H1 (cell line): ENCODE measurements around the gene NXN. TPM values are rescaled to one million over a fixed set of nuclear protein-coding genes. Genes with fewer than 3 reads are reported as not detected.
A peak's percentile ranks its signal among the peaks of the same experiment; 100 is the strongest.

Source experiments
- CTCF ChIA-PET: fragments of 300-600 bp; sonication (Branson Sonifier 250); formaldehyde crosslinking; loops from one replicate; lab custom pipeline; 2021; ENCODE audit not compliant: partially characterized antibody; lab: Charles Lee
- POLR2A ChIA-PET: fragments of 300-600 bp; sonication (Branson Sonifier 250); formaldehyde crosslinking; loops from one replicate; lab custom pipeline; 2021; ENCODE audit warnings: inconsistent platforms; ENCODE audit not compliant: partially characterized antibody; lab: Charles Lee
- DNase-seq, 2 experiments: peaks; one replicate each; pipeline versions ENCODE4 v3.0.0 to v3.0.0-alpha.2; 2010 to 2022; ENCODE audit warnings: low spot score in 2 of 2, low read depth in 1 of 2, mixed read lengths in 1 of 2
- FAIRE-seq: peaks from 2 replicates; lab custom pipeline; 2011; peaks lifted over from hg19 to GRCh38; lab: Jason Lieb, UNC
- H2AFZ ChIP-seq: 2 replicates; pipeline ENCODE4 v1.8.1; 2012; ENCODE audit warnings: low read length, inconsistent platforms
- H2AK5ac ChIP-seq: 2 replicates; pipeline ENCODE4 v1.6.1; 2013; ENCODE audit warnings: low read depth, low read length
- H2BK120ac ChIP-seq: replicated peaks from 2 replicates; pipeline ENCODE3; 2013; ENCODE audit warnings: low read depth, low read length, inconsistent platforms
- H2BK12ac ChIP-seq: 2 replicates; pipeline ENCODE4 v1.6.1; 2013; ENCODE audit warnings: low read depth, low read length
- H2BK15ac ChIP-seq: 2 replicates; pipeline ENCODE4 v1.6.1; 2013; ENCODE audit warnings: low read length
- H2BK20ac ChIP-seq: 2 replicates; pipeline ENCODE4 v1.6.1; 2013; ENCODE audit warnings: low read length
- H2BK5ac ChIP-seq: 2 replicates; pipeline ENCODE4 v1.6.1; 2013; ENCODE audit warnings: low read depth, low read length
- H3K14ac ChIP-seq: 2 replicates; pipeline ENCODE4 v1.6.1; 2013; ENCODE audit warnings: inconsistent platforms; ENCODE audit not compliant: insufficient read length
- H3K18ac ChIP-seq: 2 replicates; pipeline ENCODE4 v1.6.1; 2013; ENCODE audit warnings: low read length; ENCODE audit errors: extremely low read depth
- H3K23ac ChIP-seq: 2 replicates; pipeline ENCODE4 v1.6.1; 2013; ENCODE audit warnings: inconsistent platforms; ENCODE audit not compliant: insufficient read length
- H3K23me2 ChIP-seq: 2 replicates; pipeline ENCODE4 v1.6.1; 2013; ENCODE audit warnings: low read depth, low read length
- H3K27ac ChIP-seq: 2 replicates; pipeline ENCODE4 v1.6.1; 2011; ENCODE audit warnings: low read depth, low read length, inconsistent platforms
- H3K27me3 ChIP-seq, 4 experiments: replicated peaks in 1 of 4; 1 replicate in 1 of 4; 2 replicates in 3 of 4; pipeline versions ENCODE4 v1.6.1 to v1.8.1; 2011 to 2013; ENCODE audit warnings: low read length in 3 of 4, mild to moderate bottlenecking in 3 of 4, inconsistent platforms in 2 of 4, mixed read lengths in 2 of 4, moderate library complexity in 1 of 4; ENCODE audit not compliant: control insufficient read depth in 3 of 4, insufficient read depth in 3 of 4; ENCODE audit errors: extremely low read depth in 1 of 4
- H3K36me3 ChIP-seq, 4 experiments: 2 replicates each; pipeline versions ENCODE4 v1.6.1 to v1.8.1; 2011 to 2013; ENCODE audit warnings: mild to moderate bottlenecking in 4 of 4, low read length in 3 of 4, moderate library complexity in 2 of 4, control low read depth in 1 of 4, inconsistent platforms in 1 of 4; ENCODE audit not compliant: insufficient read depth in 4 of 4, control insufficient read depth in 2 of 4
- H3K4ac ChIP-seq: replicated peaks from 2 replicates; pipeline ENCODE3; 2013; ENCODE audit warnings: low read length, low read depth, mixed read lengths, inconsistent platforms; ENCODE audit not compliant: insufficient read length
- H3K4me1 ChIP-seq, 4 experiments: replicated peaks in 1 of 4; 1 replicate in 1 of 4; 2 replicates in 3 of 4; pipeline versions ENCODE4 v1.6.1 to v1.8.1; 2011 to 2013; ENCODE audit warnings: low read length in 3 of 4, inconsistent platforms in 2 of 4, mixed read lengths in 1 of 4; ENCODE audit not compliant: insufficient read depth in 4 of 4, control insufficient read depth in 3 of 4
- H3K4me2 ChIP-seq, 2 experiments: 2 replicates each; pipeline versions ENCODE4 v1.6.1 to v1.8.1; 2011 to 2013; ENCODE audit warnings: low read depth in 2 of 2, low read length in 2 of 2, control low read depth in 1 of 2, inconsistent platforms in 1 of 2, mild to moderate bottlenecking in 1 of 2; ENCODE audit not compliant: insufficient read depth in 1 of 2
- H3K4me3 ChIP-seq, 4 experiments: fragments of 200-600, 300-600 bp in 1 of 4; sonication (generic), shearing (Covaris generic), sonication (Bioruptor Twin) in 1 of 4; 2 replicates each; pipeline versions ENCODE4 v1.5.1 to v1.8.1; 2011 to 2016; ENCODE audit warnings: low read length in 4 of 4, low read depth in 3 of 4, control low read depth in 2 of 4, inconsistent platforms in 2 of 4, mild to moderate bottlenecking in 2 of 4, mixed read lengths in 1 of 4, moderate library complexity in 1 of 4; ENCODE audit not compliant: insufficient read depth in 2 of 4; ENCODE audit errors: extremely low read depth in 1 of 4
- H3K56ac ChIP-seq: replicated peaks from 2 replicates; pipeline ENCODE3; 2013; ENCODE audit warnings: low read depth, mild to moderate bottlenecking, mixed read lengths, low read length, inconsistent platforms; ENCODE audit not compliant: insufficient read length
- H3K79me1 ChIP-seq: 2 replicates; pipeline ENCODE4 v1.6.1; 2013; ENCODE audit warnings: low read depth, low read length, control low read depth
- H3K79me2 ChIP-seq, 2 experiments: 2 replicates each; pipeline versions ENCODE4 v1.6.1 to v1.8.1; 2012 to 2013; ENCODE audit warnings: low read length in 2 of 2, mild to moderate bottlenecking in 2 of 2, inconsistent platforms in 1 of 2; ENCODE audit not compliant: insufficient read depth in 2 of 2, control insufficient read depth in 1 of 2
- H3K9ac ChIP-seq, 4 experiments: replicated peaks in 1 of 4; 1 replicate in 1 of 4; 2 replicates in 3 of 4; pipeline versions ENCODE4 v1.6.1 to v1.8.1; 2011 to 2013; ENCODE audit warnings: low read depth in 3 of 4, low read length in 3 of 4, control low read depth in 2 of 4, mild to moderate bottlenecking in 2 of 4, moderate library complexity in 2 of 4, inconsistent platforms in 1 of 4; ENCODE audit errors: extremely low read depth in 1 of 4
- H3K9me3 ChIP-seq, 2 experiments: 2 replicates each; pipeline versions ENCODE4 v1.6.1 to v1.8.1; 2012 to 2013; ENCODE audit warnings: mild to moderate bottlenecking in 2 of 2, moderate library complexity in 2 of 2, control low read depth in 1 of 2, inconsistent platforms in 1 of 2, low read depth in 1 of 2, low read length in 1 of 2, mixed read lengths in 1 of 2; ENCODE audit not compliant: insufficient read depth in 2 of 2
- H4K20me1 ChIP-seq, 2 experiments: replicated peaks in 1 of 2; 2 replicates each; pipeline versions ENCODE3 to v1.8.1; 2011 to 2013; ENCODE audit warnings: inconsistent platforms in 2 of 2, low read length in 2 of 2, mild to moderate bottlenecking in 1 of 2; ENCODE audit not compliant: insufficient read depth in 2 of 2, control insufficient read depth in 1 of 2
- H4K5ac ChIP-seq: 2 replicates; pipeline ENCODE4 v1.6.1; 2013; ENCODE audit warnings: low read length, low read depth, mixed read lengths, inconsistent platforms; ENCODE audit not compliant: insufficient read length
- H4K8ac ChIP-seq: 2 replicates; pipeline ENCODE4 v1.8.0; 2013; ENCODE audit warnings: mild to moderate bottlenecking, moderate library complexity, low read length, inconsistent platforms; ENCODE audit not compliant: insufficient read depth; ENCODE audit errors: extremely low read depth
- H4K91ac ChIP-seq: replicated peaks from 2 replicates; pipeline ENCODE3; 2013; ENCODE audit warnings: low read length, mixed read lengths, inconsistent platforms; ENCODE audit not compliant: insufficient read length
- BACH1 ChIP-seq: IDR thresholded peaks from 2 replicates; pipeline ENCODE4 v1.6.1; 2012; ENCODE audit warnings: low read length, improper control_type of control experiment
- BRCA1 ChIP-seq: IDR thresholded peaks from 2 replicates; pipeline ENCODE4 v1.6.1; 2012; ENCODE audit warnings: low read depth, low read length, improper control_type of control experiment
- CTCF ChIP-seq, 3 experiments: IDR thresholded peaks; 1 replicate in 2 of 3; 2 replicates in 1 of 3; pipeline versions ENCODE4 v1.5.1 to v1.6.1; 2011; ENCODE audit warnings: low read length in 3 of 3, mild to moderate bottlenecking in 3 of 3, inconsistent platforms in 2 of 3, low read depth in 1 of 3, moderate library complexity in 1 of 3; ENCODE audit not compliant: insufficient read depth in 1 of 3; ENCODE audit errors: control extremely low read depth in 1 of 3
- GABPA ChIP-seq: IDR thresholded peaks from 2 replicates; pipeline ENCODE4 v1.6.1; 2011; ENCODE audit warnings: mild to moderate bottlenecking, low read length, moderate library complexity, borderline replicate concordance; ENCODE audit not compliant: insufficient read depth
- HDAC2 ChIP-seq, 2 experiments: fragments of 300-600 bp in 1 of 2; sonication (generic) in 1 of 2; IDR thresholded peaks; 2 replicates each; pipeline ENCODE4 v1.6.1; 2011 to 2012; ENCODE audit warnings: low read depth in 2 of 2, low read length in 2 of 2, mild to moderate bottlenecking in 2 of 2, moderate library complexity in 2 of 2, borderline replicate concordance in 1 of 2, inconsistent platforms in 1 of 2
- KDM1A ChIP-seq: fragments of 200-600, 300-600 bp; sonication (generic); IDR thresholded peaks from 2 replicates; pipeline ENCODE4 v1.7.1; 2016; ENCODE audit warnings: mild to moderate bottlenecking, low read length, borderline replicate concordance
- SIX5 ChIP-seq: IDR thresholded peaks from 2 replicates; pipeline ENCODE4 v1.6.1; 2011; ENCODE audit warnings: mild to moderate bottlenecking, low read depth, low read length
- WGBS, 2 experiments: shearing (Covaris generic) in 1 of 2; methylation state at CpG; one replicate each; pipeline versions ENCODE4 v1.1.6 to v1.1.7; 2013 to 2015; ENCODE audit warnings: low lambda C conversion rate in 2 of 2, mixed read lengths in 2 of 2, inconsistent platforms in 1 of 2, low coverage in 1 of 2, missing lambda C conversion rate in 1 of 2; ENCODE audit not compliant: insufficient replicate concordance in 2 of 2, insufficient coverage in 1 of 2, insufficient read length in 1 of 2; ENCODE audit errors: extremely low coverage in 1 of 2, missing lambda C conversion rate in 1 of 2; 5-methylcytosine and 5-hydroxymethylcytosine counted together
- polyA plus RNA-seq, 7 experiments: library from polyadenylated mRNA; depleted of rRNA in 3 of 7; stranded (reverse) in 5 of 7; unstranded in 2 of 7; fragments of >200 nt in 5 of 7; fragments of 200-250 nt in 2 of 7; gene quantifications; 1 replicate in 5 of 7; 2 replicates in 1 of 7; 4 replicates in 1 of 7; pipeline versions ENCODE4 v1.2.1 to v1.2.3, GENCODE V29; 2011 to 2013; ENCODE audit warnings: missing spikeins in 2 of 7, mixed read lengths in 2 of 7
- total RNA-seq: library from RNA; stranded (reverse); fragmentation: NEBNext Ultra II Directional; extraction: Animal tissue kit (Norgen Biotek cat#: 25700); gene quantifications from 2 replicates; pipeline ENCODE4 v1.2.1, GENCODE V29; 2021

Gene NXN
- total and polyA plus RNA-seq, 2 of the 8 experiments (the other 6 are each of a cell fraction or from before 2014, with no cell fraction given), result 94.1 to 107 TPM

- Histone ChIP-seq H3K4me1 (peaks cover 1 to 15% (median 7%) of the 10 kb centered on the region in 4 experiments), H4K91ac (peak overlapping the region; percentile 81), H3K23ac (no peak overlapping the region), H4K8ac (peak overlapping the region; percentile 93), H2AK5ac (no peak overlapping the region), H3K9me3 (no peaks in the 10 kb centered on the region), H4K20me1 (peaks cover 0 to under 1% of the 10 kb centered on the region in 2 experiments), H3K36me3 (no peaks in the 10 kb centered on the region), H4K5ac (peak overlapping the region; percentile 71), H3K56ac (no peak overlapping the region), H3K79me1 (peaks cover 3% of the 10 kb centered on the region; the same call in 1 of the 2 replicates), H3K27ac (no peak overlapping the region), H3K4me2 (peak overlapping the region; percentile 87 to 99), H3K14ac (no peak overlapping the region), H2BK5ac (peak overlapping the region; percentile 35; the same call in 1 of the 2 replicates), H3K79me2 (peaks cover 7 to 28% of the 10 kb centered on the region in 2 experiments), H3K27me3 (no peaks in the 10 kb centered on the region), H2AFZ (peak overlapping the region; percentile 95), H3K23me2 (peaks cover 7% of the 10 kb centered on the region), H2BK12ac (no peak overlapping the region), H2BK20ac (no peak overlapping the region), H3K9ac (peak overlapping the region in 3 of 4 experiments; percentile 16 to 61 (median 38); a peak in 3 of 7 replicates), H2BK15ac (no peak overlapping the region), H3K18ac (no peak overlapping the region; the same call in 1 of the 2 replicates), H2BK120ac (peak overlapping the region; percentile 64), H3K4ac (no peak overlapping the region), H3K4me3 (peak overlapping the region; percentile 44 to 65 (median 58))
- no peak for DNase-seq
- CTCF ChIA-PET, result interaction anchor here (0.7 to 17.5 kb wide), 62 partner anchors 9 to 831 kb away, joined by 3 to 258 read pairs (median 4); partner anchors contain the start of genes GLOD4, MRM3, TIMM22 and VPS53
- peak; percentile 91 for FAIRE-seq
- POLR2A ChIA-PET, result interaction anchor here (0.7 to 2.4 kb wide), 20 partner anchors 12 to 236 kb away, joined by 3 to 14 read pairs (median 4); partner anchors contain the start of genes GLOD4, MRM3 and TIMM22
- 50% methylated on average over 42 of the region's 43 CpGs; no CpG with 5 or more reads in 1 of the 2 experiments for WGBS, 2 experiments
- peak; percentile 54 for TF ChIP-seq KDM1A
- TF ChIP-seq GABPA, result no peak
- no peak for TF ChIP-seq HDAC2 (IDR thresholded peaks at IDR 0.05; ENCODE audit: borderline replicate concordance in 1 of 2, low read depth in 2 of 2, low read length in 2 of 2)
- TF ChIP-seq BRCA1, result no peak
- TF ChIP-seq CTCF (IDR thresholded peaks at IDR 0.05; ENCODE audit: control extremely low read depth in 1 of 3, insufficient read depth in 1 of 3, low read depth in 1 of 3, low read length in 3 of 3), result peak; percentile 52 to 91 (median 77)
- TF ChIP-seq BACH1, result 0 out of 2 replicates have a peak, but pooled peaks have one; percentile 10
- TF ChIP-seq SIX5, result no peak
Observed at GRCh38 chr17:980406-981291, 1.1 kb upstream of the NXN start.
